SU-DHL-6 (cell line): ENCODE data around the gene CFP.

Experiments used
- H2AFZ ChIP-seq: fragments of 200-600 bp; sonication (generic); 2 replicates; pipeline ENCODE4 v1.6.1; 2014; ENCODE audit warnings: low read depth, mild to moderate bottlenecking, moderate library complexity, mixed read lengths, antibody characterized with exemption, low read length; ENCODE audit not compliant: severe bottlenecking
- H3F3A ChIP-seq: fragments of 200-600 bp; shearing (Covaris generic); 2 replicates; pipeline ENCODE4 v1.6.0; 2016; ENCODE audit warnings: antibody characterized with exemption, mild to moderate bottlenecking; ENCODE audit not compliant: insufficient read depth
- H3K27ac ChIP-seq: fragments of 200-600 bp; sonication (generic); 2 replicates; pipeline ENCODE4 v1.5.1; 2016; ENCODE audit warnings: low read depth, mild to moderate bottlenecking, low read length, moderate library complexity, mixed read lengths
- H3K27me3 ChIP-seq: fragments of 200-600 bp; sonication (generic), shearing (Covaris generic); 2 replicates; pipeline ENCODE4 v1.6.0; 2014; ENCODE audit warnings: mild to moderate bottlenecking, low read length
- H3K36me3 ChIP-seq: fragments of 200-600 bp; sonication (generic); 2 replicates; pipeline ENCODE4 v1.6.1; 2014; ENCODE audit warnings: mild to moderate bottlenecking, low read length, mixed read lengths
- H3K4me2 ChIP-seq: fragments of 300-600, 200-600 bp; shearing (Covaris generic), sonication (generic); 2 replicates; pipeline ENCODE4 v1.6.0; 2014; ENCODE audit warnings: low read length, low read depth, mild to moderate bottlenecking; ENCODE audit not compliant: poor library complexity, severe bottlenecking
- H3K4me3 ChIP-seq: fragments of 200-600 bp; sonication (generic); 2 replicates; pipeline ENCODE4 v1.5.1; 2014; ENCODE audit warnings: antibody characterized with exemption, low read length, mild to moderate bottlenecking, mixed read lengths; ENCODE audit not compliant: insufficient read depth, poor library complexity, severe bottlenecking
- H3K79me2 ChIP-seq: fragments of 200-600 bp; sonication (generic); 2 replicates; pipeline ENCODE4 v1.6.1; 2014; ENCODE audit warnings: mild to moderate bottlenecking, low read length, moderate library complexity; ENCODE audit not compliant: insufficient read depth
- H3K9ac ChIP-seq: fragments of 200-600 bp; sonication (generic); 2 replicates; pipeline ENCODE4 v1.7.0; 2014; ENCODE audit warnings: mild to moderate bottlenecking, low read length
- H3K9me2 ChIP-seq: fragments of 200-600 bp; sonication (generic); replicated peaks from 2 replicates; pipeline ENCODE4 v1.6.1; 2014; ENCODE audit warnings: low read length; ENCODE audit not compliant: insufficient read depth
- H3K9me3 ChIP-seq: fragments of 200-600 bp; sonication (generic); 2 replicates; pipeline ENCODE4 v1.6.1; 2014; ENCODE audit warnings: low read length, mixed read lengths; ENCODE audit not compliant: insufficient read depth
- H4K20me1 ChIP-seq: fragments of 200-600 bp; sonication (generic); 2 replicates; pipeline ENCODE4 v1.6.1; 2014; ENCODE audit warnings: low read depth, mild to moderate bottlenecking, antibody characterized with exemption, low read length, moderate library complexity, mixed read lengths
- EZH2phosphoT487 ChIP-seq: fragments of 200-600 bp; sonication (generic), shearing (Covaris generic); conservative IDR thresholded peaks from 2 replicates; pipeline ENCODE4 v1.6.1; 2018; ENCODE audit warnings: mild to moderate bottlenecking, antibody characterized with exemption, low read length, moderate library complexity, mixed read lengths
- TF ChIP-seq, protein P1 (sequence below): fragments of 200-600 bp; sonication (generic); IDR thresholded peaks from one replicate; pipeline ENCODE4 v1.5.1; 2017; ENCODE audit warnings: antibody characterized with exemption, mild to moderate bottlenecking, low read length, moderate library complexity; ENCODE audit not compliant: insufficient read depth, poor library complexity, severe bottlenecking

Gene CFP

DNA sequence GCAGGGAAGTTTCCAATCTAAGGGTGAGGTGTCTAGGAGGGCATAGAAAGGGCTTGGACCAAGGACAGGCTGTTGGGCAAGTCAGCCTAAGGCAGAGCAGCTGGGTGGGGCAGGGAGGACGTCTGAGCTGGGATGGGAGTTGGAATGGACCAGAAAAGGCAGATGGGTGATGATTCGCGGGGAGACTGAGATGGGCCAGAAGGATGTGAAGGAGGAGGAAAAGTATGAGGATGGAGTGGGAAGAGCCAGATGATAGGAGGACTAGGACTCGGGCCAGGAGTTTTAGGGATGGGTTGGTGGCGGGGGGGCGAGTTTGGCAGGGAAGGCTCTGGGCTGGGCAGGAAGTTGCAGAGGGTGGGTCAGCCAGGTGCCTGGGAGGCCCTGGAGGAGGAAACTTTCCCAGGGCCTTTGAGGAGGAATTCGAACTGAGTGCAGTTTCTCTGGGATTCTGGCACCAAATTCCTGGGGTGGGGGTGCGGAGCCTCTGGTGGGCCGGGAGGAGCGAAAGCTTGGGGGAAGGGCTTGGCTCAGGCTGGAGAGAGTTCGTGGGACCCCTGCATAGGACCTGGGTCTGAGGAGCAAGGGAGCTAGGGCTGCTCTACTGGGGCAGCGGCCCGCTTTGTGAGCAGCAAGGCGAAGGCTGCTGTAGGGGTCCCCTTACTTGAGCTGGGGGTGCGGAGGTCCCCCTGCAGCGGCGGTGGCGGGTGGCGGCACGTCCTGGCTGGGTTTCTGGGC lies 56.2 kb downstream of the CFP start:
- Histone ChIP-seq H3K79me2 (no peaks in the 10 kb centered on the region), H2AFZ (no peak overlapping the region), H3K27ac (no peak overlapping the region), H3F3A (no peaks in the 10 kb centered on the region), H3K36me3 (no peaks in the 10 kb centered on the region), H4K20me1 (no peaks in the 10 kb centered on the region), H3K9ac (no peak overlapping the region), H3K4me3 (no peak overlapping the region), H3K9me3 (no peaks in the 10 kb centered on the region), H3K27me3 (no peaks in the 10 kb centered on the region), H3K4me2 (no peak overlapping the region), H3K9me2 (no peaks in the 10 kb centered on the region)
- TF ChIP-seq EZH2phosphoT487 = no peak
- TF ChIP-seq, protein P1, sequence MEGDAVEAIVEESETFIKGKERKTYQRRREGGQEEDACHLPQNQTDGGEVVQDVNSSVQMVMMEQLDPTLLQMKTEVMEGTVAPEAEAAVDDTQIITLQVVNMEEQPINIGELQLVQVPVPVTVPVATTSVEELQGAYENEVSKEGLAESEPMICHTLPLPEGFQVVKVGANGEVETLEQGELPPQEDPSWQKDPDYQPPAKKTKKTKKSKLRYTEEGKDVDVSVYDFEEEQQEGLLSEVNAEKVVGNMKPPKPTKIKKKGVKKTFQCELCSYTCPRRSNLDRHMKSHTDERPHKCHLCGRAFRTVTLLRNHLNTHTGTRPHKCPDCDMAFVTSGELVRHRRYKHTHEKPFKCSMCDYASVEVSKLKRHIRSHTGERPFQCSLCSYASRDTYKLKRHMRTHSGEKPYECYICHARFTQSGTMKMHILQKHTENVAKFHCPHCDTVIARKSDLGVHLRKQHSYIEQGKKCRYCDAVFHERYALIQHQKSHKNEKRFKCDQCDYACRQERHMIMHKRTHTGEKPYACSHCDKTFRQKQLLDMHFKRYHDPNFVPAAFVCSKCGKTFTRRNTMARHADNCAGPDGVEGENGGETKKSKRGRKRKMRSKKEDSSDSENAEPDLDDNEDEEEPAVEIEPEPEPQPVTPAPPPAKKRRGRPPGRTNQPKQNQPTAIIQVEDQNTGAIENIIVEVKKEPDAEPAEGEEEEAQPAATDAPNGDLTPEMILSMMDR = no peak
